AG08395 (cell line): Measurements from ENCODE around the gene TMEM107.
A peak's percentile ranks its signal among the peaks of the same experiment; 100 is the strongest.

Experiments
- DNase-seq: peaks from one replicate; pipeline ENCODE4 v3.0.0; 2012; ENCODE audit warnings: mixed read lengths, low spot score

Gene TMEM107

DNA sequence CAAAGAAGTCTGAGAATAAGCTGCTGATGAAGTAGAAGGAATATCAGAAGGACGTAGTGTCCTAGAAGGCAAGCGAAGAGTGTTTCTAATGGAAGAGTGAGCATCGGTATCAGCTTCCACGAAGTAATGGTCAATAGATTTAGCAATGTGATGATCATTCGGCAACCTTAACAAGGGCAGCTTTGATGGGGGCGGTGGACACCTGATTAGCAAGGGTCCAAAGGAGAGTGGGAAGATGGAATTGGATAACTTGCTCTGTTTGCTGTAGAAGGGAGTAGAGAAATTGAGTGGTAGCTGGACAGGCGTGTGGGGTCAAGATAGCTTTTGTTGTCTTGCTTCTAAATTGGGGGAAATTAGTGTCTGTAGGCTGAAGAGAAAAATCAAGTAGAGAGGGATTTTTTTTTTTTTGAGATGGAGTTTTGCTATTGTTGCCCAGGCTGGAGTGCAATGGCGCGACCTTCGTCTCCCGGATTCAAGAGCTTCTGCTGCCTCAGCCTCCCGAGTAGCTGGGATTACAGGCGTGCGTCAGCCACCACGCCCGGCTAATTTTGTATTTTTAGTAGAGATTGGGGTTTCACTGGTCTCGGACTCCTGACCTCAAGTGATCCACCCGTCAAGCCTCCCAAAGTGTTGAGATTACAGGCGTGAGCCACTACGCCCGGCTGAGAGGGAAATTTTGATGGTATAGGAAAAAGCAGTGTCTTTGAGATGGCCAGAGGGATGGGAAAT, 38.4 kb downstream of the TMEM107 start:
- no peak for DNase-seq

DNA sequence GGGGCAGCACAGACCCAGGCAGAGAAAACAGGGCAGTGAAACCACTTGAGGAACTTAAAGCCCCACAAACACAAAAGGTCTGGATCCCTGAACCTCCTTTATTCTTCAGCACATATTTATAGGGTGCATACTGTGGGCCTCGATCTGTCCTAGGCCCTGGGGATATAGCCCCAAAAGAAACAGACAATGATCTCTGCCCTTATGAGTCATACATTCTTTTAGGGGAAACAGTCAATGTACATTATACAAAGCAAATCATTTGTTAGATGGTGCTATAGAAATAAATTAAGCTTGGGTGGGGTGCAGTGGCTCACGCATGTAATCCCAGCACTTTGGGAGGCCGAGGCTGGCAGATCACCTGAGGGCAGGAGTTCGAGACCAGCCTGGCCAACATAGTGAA, 42.2 kb downstream of the TMEM107 start:
- no peak for DNase-seq

DNA sequence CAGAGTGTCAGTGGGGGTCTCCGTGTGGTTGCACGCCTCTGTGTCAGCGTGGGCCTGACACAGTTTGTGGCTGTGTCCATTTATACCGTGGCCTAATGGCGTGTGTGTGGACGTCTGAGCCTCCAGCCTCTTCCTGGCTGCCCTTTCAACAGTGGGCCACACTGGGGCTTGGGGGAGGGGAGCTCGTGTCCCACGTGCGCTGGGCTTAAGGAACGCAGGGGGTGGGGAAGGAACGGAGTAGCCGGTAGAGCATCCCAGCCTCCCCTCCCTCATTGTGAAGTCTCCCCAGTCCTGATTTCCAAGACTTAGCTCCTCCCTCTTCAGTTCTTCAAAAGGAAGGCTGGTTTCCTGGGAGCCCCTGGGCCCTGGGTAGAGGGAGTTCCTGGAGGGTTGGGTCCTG, 42.8 kb downstream of the TMEM107 start:
- no peak for DNase-seq

DNA sequence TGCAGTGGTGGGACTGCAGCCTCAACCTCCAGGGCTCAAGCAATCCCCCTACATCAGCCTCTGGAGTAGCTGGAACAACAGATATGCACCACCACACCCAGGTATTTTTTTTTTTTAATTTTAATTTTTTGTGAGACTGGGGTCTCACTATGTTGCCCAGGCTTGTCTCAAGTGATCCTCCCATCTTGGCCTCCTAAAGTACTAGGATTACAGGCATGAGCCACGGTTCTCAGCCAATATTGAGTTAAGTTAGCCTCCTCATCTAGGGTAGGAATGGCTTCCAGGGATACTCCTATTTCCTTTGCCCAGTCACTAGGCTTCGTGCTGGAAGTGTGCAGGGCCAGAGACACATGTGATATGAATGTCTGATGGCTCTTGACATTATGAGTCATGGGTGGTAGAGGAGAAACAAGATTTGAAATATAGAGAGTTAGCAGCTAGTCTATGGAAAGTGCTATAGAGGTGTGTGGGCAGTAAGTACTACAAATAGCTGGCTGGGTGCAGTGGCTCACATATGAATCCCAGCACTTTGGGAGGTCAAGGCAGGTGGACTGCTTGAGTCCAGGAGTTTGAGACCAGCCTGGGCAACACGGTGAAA, 44.2 kb downstream of the TMEM107 start:
- no peak for DNase-seq

DNA sequence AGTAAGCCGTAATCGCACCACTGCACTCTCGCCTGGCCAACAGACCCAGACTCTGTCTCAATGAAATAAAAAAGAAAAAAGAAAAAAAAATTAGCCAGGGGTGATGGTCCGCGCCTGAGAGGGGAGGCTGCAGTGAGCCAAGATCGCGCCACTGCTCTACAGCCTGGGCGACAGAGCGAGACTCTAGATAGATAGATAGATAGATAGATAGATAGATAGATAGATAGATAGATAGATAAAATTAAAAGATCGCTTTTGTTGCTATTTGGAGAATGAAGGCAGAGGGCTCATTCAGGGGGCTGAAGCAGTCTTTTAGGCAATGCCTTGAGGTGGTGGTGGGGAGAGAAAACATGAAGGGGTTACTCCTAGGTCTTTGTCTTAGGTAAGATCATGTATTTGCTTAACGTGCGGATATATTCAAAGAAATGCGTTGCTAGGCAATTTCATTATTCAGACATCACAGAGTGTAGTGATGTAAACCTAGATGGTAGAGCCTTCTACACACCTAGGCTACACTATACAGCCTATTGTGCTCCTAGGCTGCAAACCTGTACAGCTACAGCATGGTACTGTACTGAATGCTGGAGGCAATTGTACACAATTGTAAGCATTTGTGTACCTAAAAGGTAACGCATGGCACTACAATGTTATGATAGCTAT, 47.9 kb downstream of the TMEM107 start:
- no peak for DNase-seq

DNA sequence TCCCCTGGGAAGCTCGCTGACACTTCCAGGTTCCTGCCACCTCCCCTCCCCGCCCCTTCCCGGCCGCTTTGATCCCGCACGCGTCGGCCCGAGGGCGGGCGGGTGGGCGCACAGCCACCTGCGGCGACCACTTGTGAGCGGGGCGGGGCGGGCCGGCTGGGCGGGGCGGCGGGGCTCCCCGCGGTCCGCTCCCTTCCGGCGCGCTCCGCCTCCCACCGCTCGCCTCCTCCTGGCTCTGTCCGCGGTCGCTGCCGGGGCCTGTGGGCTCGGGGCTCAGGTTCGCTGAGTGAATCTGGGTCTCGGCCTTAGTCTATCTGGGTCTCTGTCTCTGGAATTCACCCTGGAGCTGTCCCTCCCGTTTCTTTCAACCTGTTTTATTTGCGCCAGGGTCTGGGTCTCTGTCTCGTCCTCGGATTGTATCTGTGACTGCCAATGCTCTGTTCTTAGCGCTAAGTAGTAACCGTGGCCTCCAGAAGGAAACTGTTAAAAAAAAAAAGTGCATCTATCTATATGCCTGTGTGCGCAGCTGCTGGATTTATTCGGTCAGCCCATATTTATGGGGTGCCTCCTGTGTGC, 49.6 kb downstream of the TMEM107 start:
- no peak for DNase-seq

DNA sequence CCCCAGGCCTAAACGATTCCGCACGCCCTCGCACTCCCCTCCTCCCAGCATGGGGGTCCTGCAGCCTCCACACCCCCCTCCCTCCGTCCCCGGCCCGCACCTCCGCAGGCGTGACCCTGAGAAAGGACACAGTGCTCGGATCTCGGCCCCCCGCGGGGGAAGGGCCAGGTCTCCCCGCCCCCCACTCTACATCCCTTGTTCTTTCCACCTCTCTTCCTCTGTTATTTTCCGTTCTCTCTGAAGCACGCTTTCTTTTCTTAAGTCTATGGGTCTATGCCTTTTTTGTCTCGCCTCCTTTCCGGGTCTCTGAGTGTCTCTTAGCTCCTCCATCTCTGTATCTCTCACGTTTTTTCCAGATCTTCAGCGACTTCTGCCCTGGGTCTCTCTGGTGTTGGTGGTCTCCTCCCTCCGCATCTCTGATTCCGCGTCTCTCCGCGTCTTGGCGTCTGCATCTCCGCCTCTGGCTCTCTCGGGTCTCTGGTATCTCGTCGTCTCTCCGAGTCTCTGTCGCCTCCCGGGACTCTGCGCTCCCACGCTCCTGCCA, 50.2 kb downstream of the TMEM107 start:
- no peak for DNase-seq

DNA sequence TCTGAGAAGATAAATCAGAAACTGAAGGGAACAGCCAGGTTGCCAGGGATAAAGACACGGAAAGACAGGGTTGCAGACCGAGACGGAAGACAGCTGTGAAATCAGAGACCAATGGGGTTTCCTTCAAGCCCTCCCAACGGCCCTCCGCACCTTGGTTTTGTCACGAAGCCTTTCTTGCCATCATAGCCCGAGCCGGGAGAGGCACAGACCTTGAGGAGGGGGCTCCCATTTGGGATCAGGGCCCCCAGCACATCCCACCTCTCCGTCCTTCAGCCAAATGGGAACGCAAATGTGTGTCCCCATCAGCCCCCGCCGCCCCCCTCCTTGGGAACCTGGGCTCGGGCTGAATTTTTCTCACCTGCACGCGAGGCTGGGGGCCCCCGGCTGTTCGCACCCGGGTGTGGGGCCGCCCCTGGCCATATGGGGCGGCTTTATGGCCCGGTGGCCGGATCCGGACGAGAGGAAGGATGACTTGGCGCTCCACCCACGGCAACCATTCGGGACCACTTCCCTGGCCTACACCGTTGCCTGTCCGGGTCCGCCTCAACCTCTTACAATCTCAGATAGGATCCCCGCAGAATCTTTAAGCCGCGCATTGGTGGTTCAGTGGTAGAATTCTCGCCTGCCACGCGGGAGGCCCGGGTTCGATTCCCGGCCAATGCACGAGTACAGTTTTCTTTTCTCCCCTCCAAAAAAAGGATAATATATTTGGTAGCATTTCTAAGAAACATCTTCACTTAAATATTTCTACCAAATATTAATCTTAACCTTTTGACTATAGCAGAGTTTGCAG, 50.8 kb downstream of the TMEM107 start:
- DNase-seq = peak; percentile 64

DNA sequence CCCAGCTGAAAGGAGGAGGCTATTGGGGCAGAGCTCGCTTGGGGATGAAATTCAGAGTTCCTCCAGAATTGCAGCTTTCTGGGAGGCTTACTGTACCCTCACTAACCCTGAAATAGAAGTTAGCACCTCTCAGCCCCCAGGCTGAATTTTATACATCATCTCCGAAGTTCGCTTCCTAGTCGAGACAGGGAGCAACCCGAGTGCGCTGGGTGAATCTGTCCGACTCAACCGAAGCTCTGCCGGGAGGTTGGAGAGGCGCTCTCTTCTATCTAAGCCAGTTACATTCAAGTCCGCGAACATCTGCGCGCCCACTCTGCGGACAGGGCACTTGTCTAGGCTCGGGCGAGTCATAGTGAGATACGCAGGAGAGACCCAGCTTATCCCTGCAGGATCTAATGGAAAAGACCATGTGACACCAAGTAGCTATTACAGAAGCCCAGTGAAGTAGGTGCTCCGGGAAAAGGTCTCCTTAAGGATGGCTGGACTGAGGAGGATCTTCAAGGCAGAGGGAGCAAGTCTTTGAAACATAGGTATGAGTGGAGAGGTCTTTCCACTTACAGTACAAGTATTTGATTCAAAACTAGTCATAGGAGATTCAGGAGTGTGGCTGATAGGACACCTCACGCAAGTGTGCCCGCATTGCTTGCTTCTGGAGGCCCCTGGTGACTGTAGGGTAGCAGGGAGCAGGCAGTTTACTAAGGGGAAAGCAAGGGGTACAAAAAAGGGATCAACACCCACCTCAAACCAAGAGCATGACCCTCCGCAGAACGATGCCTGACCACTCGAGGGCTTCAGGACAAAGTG, 51.6 kb downstream of the TMEM107 start:
- DNase-seq = no peak

DNA sequence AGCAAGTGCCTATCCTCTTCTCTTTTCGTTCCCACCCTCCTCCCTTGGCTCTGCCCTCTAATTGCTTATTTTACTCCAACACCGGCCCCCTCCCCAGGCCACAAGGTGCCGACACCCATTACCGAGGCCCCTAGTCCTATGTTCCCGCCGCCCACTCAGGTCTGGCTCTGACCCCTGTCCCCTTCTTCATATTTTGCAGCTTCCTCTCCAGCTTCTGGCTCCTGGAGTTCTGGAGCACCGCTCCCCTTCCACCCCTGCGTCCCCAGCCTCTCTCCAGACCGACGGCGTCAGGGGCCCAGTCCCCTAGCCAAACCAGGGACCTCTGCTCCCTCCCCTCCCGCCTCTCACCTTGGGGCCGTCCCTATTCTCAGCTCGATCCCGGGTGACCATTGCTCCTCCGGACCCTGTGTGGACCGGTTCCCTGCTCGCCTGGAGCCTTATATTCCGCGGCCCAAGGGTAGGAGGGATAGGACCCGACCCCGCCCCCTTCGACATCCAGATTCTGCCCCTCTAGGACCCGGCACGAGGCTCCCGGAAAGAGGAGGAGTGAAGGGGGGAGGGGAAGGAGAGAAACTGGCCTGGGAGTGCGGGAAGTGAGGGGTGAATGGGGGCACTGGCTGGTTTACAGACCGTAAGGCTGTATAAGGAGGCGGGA, 52.4 kb downstream of the TMEM107 start, which contains the start of gene HES7:
Gene HES7, minus strand, starts transcription at position 412 of the 655 bp plus-strand sequence. Its CDS starts 22 bp downstream, at position 390.
- no peak for DNase-seq

DNA sequence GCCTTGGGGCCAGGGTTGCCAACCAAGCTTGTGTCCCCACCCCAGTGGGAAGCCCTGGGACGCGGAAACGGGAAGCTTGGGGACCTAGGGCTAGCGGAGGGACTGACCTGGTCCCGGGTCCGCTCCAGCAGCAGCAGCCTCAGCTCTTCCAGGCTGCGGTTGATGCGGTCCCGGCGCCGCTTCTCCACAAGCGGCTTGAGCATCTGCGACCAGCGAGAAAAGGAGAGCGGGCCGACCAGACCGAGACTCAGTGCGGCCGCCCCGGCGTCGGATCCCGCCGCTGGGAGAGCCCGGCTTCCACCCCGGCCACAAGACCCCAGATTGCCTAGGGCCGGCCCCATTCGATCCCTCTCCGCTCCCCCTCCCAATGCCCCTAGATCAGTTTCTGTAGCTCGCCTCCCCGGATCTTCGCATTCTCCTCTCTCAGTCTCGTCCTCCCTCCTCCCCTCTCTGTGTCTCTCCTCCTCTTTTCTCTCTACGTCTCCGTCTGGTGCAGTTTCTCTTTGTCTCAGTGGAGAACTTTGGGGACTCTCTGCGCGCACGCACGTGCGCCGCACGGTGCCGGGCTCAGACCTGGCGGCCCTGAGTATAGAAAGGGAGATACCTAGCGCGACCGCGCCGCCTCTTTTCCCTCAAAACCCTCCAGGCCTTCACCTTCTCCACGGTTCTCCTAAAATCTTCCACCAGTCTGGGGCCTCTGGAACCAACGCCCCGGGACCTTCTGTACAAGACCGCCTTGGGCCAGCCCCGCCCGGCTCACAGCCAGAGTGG, 53.1 kb downstream of the TMEM107 start:
- no peak for DNase-seq
